Astrocyte of the spinal cord (primary cell): Measurements from ENCODE around the gene PCIF1.
"Not testable (repeated sequence)": the region's sequence is repeated elsewhere in the genome, so short reads cannot be mapped to it uniquely, and the experiment has no call there.

Source experiments
- DNase-seq: peaks from one replicate; pipeline ENCODE4 v3.0.0; 2011; ENCODE audit warnings: low read depth, low spot score
- H3K4me3 ChIP-seq: 2 replicates; pipeline ENCODE4 v1.5.1; 2011; ENCODE audit warnings: low read depth, mild to moderate bottlenecking, low read length, moderate library complexity
- in situ Hi-C: cut with HindIII; loops from 2 replicates; pipeline ENCODE4 v1.10.0; 2017; ENCODE audit warnings: low sequenced_read_pairs
- TF ChIP-seq, protein P1 (sequence below): IDR thresholded peaks from 2 replicates; pipeline ENCODE4 v1.5.1; 2012; ENCODE audit warnings: low read depth, mild to moderate bottlenecking, low read length, inconsistent platforms

PCIF1 gene

GRCh38 chr20:45924391-45925261 is 9.9 kb upstream of the PCIF1 start:
- in situ Hi-C loops = no loop called here
- peak; percentile 64 for DNase-seq
- TF ChIP-seq, protein P1, sequence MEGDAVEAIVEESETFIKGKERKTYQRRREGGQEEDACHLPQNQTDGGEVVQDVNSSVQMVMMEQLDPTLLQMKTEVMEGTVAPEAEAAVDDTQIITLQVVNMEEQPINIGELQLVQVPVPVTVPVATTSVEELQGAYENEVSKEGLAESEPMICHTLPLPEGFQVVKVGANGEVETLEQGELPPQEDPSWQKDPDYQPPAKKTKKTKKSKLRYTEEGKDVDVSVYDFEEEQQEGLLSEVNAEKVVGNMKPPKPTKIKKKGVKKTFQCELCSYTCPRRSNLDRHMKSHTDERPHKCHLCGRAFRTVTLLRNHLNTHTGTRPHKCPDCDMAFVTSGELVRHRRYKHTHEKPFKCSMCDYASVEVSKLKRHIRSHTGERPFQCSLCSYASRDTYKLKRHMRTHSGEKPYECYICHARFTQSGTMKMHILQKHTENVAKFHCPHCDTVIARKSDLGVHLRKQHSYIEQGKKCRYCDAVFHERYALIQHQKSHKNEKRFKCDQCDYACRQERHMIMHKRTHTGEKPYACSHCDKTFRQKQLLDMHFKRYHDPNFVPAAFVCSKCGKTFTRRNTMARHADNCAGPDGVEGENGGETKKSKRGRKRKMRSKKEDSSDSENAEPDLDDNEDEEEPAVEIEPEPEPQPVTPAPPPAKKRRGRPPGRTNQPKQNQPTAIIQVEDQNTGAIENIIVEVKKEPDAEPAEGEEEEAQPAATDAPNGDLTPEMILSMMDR = no peak
- H3K4me3 ChIP-seq = no peak overlapping the region

GRCh38 chr20:45925821-45926506 is 8.5 kb upstream of the PCIF1 start:
- TF ChIP-seq, protein P1 = no peak
- DNase-seq = no peak
- H3K4me3 ChIP-seq = no peak overlapping the region
- in situ Hi-C loops = no loop called here

GRCh38 chr20:45926731-45927070 is 7.8 kb upstream of the PCIF1 start:
- DNase-seq = no peak
- in situ Hi-C loops = no loop called here
- no peak overlapping the region for H3K4me3 ChIP-seq
- TF ChIP-seq, protein P1 = no peak

GRCh38 chr20:45927071-45927878 is 7.2 kb upstream of the PCIF1 start:
- TF ChIP-seq, protein P1 = no peak
- no peak overlapping the region for H3K4me3 ChIP-seq
- no peak for DNase-seq
- in situ Hi-C loops = no loop called here

DNA sequence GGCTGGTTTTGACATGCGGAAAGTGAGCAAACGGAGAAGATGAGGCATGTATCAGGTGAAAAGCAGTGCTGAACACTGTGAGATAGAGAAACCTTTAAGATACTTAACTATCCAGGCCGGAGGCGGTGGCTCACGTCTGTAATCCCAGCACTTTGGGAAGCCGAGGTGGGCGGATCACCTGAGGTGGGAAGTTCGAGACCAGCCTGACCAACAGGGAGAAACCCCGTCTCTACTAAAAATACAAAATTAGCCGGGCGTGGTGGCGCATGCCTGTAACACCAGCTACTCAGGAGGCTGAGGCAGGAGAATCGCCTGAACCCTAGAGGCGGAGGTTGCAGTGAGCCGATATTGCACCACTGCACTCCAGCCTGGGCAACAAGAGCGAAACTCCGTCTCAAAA is 2.8 kb upstream of the PCIF1 start:
- in situ Hi-C loops, DNase-seq, H3K4me3 ChIP-seq: not testable (repeated sequence)

DNA sequence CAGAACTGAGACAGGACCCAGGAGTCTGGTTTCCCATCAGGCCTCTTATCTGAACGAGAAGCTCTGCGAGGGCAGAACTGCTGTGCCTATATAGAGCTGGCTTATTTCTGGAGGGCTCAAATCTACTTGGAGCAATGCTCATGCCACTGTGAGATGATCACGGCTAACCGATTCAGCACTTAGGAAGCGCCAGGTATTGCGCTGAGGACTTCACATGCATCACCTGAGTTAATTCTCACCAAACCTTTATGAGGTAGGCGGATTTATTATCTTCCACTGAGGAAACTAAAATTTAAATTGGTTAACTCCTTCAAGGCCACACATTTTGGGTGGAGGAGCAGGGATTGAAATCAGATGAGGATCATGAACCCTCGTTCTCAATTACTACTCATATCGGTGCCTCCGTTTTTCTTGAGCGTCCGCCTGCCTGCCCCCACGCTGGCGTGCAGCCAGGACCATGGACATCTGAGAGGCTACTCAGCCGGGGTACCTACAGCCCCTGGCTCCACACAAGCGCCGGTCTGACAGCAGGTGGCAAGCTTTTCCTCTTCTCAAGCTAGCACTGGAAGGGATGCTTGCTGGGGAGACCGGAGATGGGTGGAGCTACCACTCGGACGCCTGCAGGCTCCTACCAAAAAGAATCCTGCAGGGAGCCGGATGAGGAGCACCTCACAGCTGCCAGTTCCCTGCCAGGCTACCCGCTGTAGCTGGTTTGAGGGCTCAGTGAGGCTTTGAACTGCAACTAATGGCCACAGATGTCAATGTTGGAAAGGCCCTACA is 1.0 kb upstream of the PCIF1 start:
- TF ChIP-seq, protein P1 = peak; percentile 52
- H3K4me3 ChIP-seq = peak overlapping the region; percentile 95
- in situ Hi-C loops = no loop called here
- peak; percentile 82 for DNase-seq
